Fibroblast of lung (primary cell): ENCODE results near the gene ADCY3. TPM values are rescaled to one million over a fixed set of nuclear protein-coding genes. Genes with fewer than 3 reads are reported as not detected.

Experiments used
- DNase-seq, 2 donors: peaks; one replicate each; pipeline versions ENCODE4 v3.0.0 to v3.0.0-alpha.2; 2010; ENCODE audit warnings: low read depth in 2 of 2
- H2AFZ ChIP-seq: 2 replicates; pipeline ENCODE4 v1.5.1; 2012; ENCODE audit warnings: low read length, control low read depth, inconsistent platforms
- H3K27ac ChIP-seq: 2 replicates; pipeline ENCODE4 v1.5.1; 2011; ENCODE audit warnings: low read length, control low read depth; ENCODE audit not compliant: insufficient read depth
- H3K27me3 ChIP-seq: 2 replicates; pipeline ENCODE4 v1.5.1; 2011; ENCODE audit warnings: mild to moderate bottlenecking, low read length; ENCODE audit not compliant: control insufficient read depth, insufficient read depth
- H3K36me3 ChIP-seq: 2 replicates; pipeline ENCODE4 v1.5.1; 2011; ENCODE audit warnings: low read length; ENCODE audit not compliant: control insufficient read depth, insufficient read depth
- H3K4me1 ChIP-seq: 2 replicates; pipeline ENCODE4 v1.5.1; 2011; ENCODE audit warnings: low read length; ENCODE audit not compliant: control insufficient read depth, insufficient read depth; ENCODE audit errors: extremely low read depth
- H3K4me2 ChIP-seq: 2 replicates; pipeline ENCODE4 v1.5.1; 2011; ENCODE audit warnings: low read length, control low read depth; ENCODE audit not compliant: insufficient read depth; ENCODE audit errors: extremely low read depth
- H3K4me3 ChIP-seq, 4 experiments: fragments of 200-600 bp in 1 of 4; sonication (generic) in 1 of 4; replicated peaks in 1 of 4; 2 replicates each; pipeline ENCODE4 v1.5.1; 2011 to 2016; ENCODE audit warnings: low read length in 4 of 4, low read depth in 3 of 4, mild to moderate bottlenecking in 3 of 4, control low read depth in 2 of 4, inconsistent platforms in 1 of 4, mixed read lengths in 1 of 4; ENCODE audit not compliant: insufficient read depth in 1 of 4; ENCODE audit errors: control extremely low read depth in 1 of 4
- H3K79me2 ChIP-seq: 2 replicates; pipeline ENCODE4 v1.5.1; 2012; ENCODE audit warnings: mild to moderate bottlenecking, low read length, inconsistent platforms; ENCODE audit not compliant: control insufficient read depth, insufficient read depth
- H3K9ac ChIP-seq: 2 replicates; pipeline ENCODE4 v1.5.1; 2011; ENCODE audit warnings: mild to moderate bottlenecking, low read length, control low read depth; ENCODE audit not compliant: insufficient read depth
- H3K9me3 ChIP-seq: 2 replicates; pipeline ENCODE4 v1.5.1; 2012; ENCODE audit warnings: low read depth, low read length; ENCODE audit not compliant: control insufficient read depth, insufficient read depth
- H4K20me1 ChIP-seq: 2 replicates; pipeline ENCODE4 v1.5.1; 2011; ENCODE audit warnings: low read length; ENCODE audit not compliant: control insufficient read depth, insufficient read depth; ENCODE audit errors: extremely low read depth
- CTCF ChIP-seq, 2 donors: IDR thresholded peaks in 1 of 2; conservative IDR thresholded peaks in 1 of 2; 1 replicate in 1 of 2; 2 replicates in 1 of 2; pipeline ENCODE4 v1.5.1; 2011 to 2012; ENCODE audit warnings: low read length in 2 of 2, control low read depth in 1 of 2, inconsistent platforms in 1 of 2, low read depth in 1 of 2, mild to moderate bottlenecking in 1 of 2
- EZH2 ChIP-seq: IDR thresholded peaks from 2 replicates; pipeline ENCODE4 v1.5.1; 2012; ENCODE audit warnings: low read length, control low read depth, mild to moderate bottlenecking; ENCODE audit errors: missing control alignments
- polyA plus RNA-seq, 2 donors: library from polyadenylated mRNA; depleted of rRNA in 1 of 2; stranded (reverse) in 1 of 2; unstranded in 1 of 2; fragments of >200 nt; gene quantifications; 2 replicates each; pipeline ENCODE4 v1.2.1, GENCODE V29; 2011 to 2012; ENCODE audit warnings: missing spikeins in 1 of 2
- total RNA-seq: library from RNA; depleted of rRNA; stranded (reverse); fragments of >200 nt; gene quantifications from 2 replicates; pipeline ENCODE4 v1.2.1, GENCODE V29; 2014

The ADCY3 gene
- total and polyA plus RNA-seq, 2 donors (not counting 1 experiment from before 2014, with no cell fraction given): 33.0 to 90.2 TPM

GRCh38 chr2:24898122-24899109 lies 21.6 kb downstream of the ADCY3 start:
- Histone ChIP-seq H3K27ac (no peak overlapping the region), H3K27me3 (no peaks in the 10 kb centered on the region), H3K9ac (no peak overlapping the region), H2AFZ (no peak overlapping the region), H3K4me2 (no peak overlapping the region), H3K9me3 (no peaks in the 10 kb centered on the region), H3K4me1 (peaks cover 3% of the 10 kb centered on the region), H3K36me3 (no peaks in the 10 kb centered on the region), H4K20me1 (no peaks in the 10 kb centered on the region), H3K79me2 (no peaks in the 10 kb centered on the region), H3K4me3 (no peak overlapping the region)
- no peak for DNase-seq
- TF ChIP-seq CTCF (conservative IDR thresholded peaks at IDR 0.05 in 1 of 2, IDR thresholded peaks at IDR 0.05 in 1 of 2; ENCODE audit: low read depth in 1 of 2, low read length in 2 of 2) (no peak), EZH2 (no peak)

- no peak for DNase-seq
- Histone ChIP-seq H3K4me1 (peaks cover 3% of the 10 kb centered on the region), H3K4me2 (no peak overlapping the region), H3K79me2 (no peaks in the 10 kb centered on the region), H3K36me3 (no peaks in the 10 kb centered on the region), H4K20me1 (no peaks in the 10 kb centered on the region), H3K27ac (no peak overlapping the region), H3K9ac (no peak overlapping the region), H2AFZ (no peak overlapping the region), H3K27me3 (no peaks in the 10 kb centered on the region), H3K4me3 (no peak overlapping the region), H3K9me3 (no peaks in the 10 kb centered on the region)
- TF ChIP-seq CTCF (conservative IDR thresholded peaks at IDR 0.05 in 1 of 2, IDR thresholded peaks at IDR 0.05 in 1 of 2; ENCODE audit: low read depth in 1 of 2, low read length in 2 of 2) (no peak), EZH2 (no peak)
These were observed 25.3 kb downstream of the ADCY3 start for GRCh38 chr2:24894750-24895149.

- no peaks in the 10 kb centered on the region for H3K36me3 ChIP-seq
- peak; percentile 29 to 72 for DNase-seq
- H3K4me2 ChIP-seq: no peak overlapping the region
- no peak overlapping the region for H2AFZ ChIP-seq
- no peak overlapping the region for H3K9ac ChIP-seq
- no peaks in the 10 kb centered on the region for H3K27me3 ChIP-seq
- TF ChIP-seq EZH2 (no peak), CTCF (conservative IDR thresholded peaks at IDR 0.05 in 1 of 2, IDR thresholded peaks at IDR 0.05 in 1 of 2; ENCODE audit: low read depth in 1 of 2, low read length in 2 of 2) (no peak)
- H3K9me3 ChIP-seq: no peaks in the 10 kb centered on the region
- no peak overlapping the region for H3K27ac ChIP-seq
- H3K4me1 ChIP-seq: peaks cover 3% of the 10 kb centered on the region
- H3K79me2 ChIP-seq: no peaks in the 10 kb centered on the region
- no peaks in the 10 kb centered on the region for H4K20me1 ChIP-seq
- no peak overlapping the region for H3K4me3 ChIP-seq
These were observed 26.1 kb downstream of the ADCY3 start for GRCh38 chr2:24893934-24894333.
